Middle frontal gyrus (tissue), 1 donor: Measurements from ENCODE around the gene EIF3L.

Source experiments
- DNase-seq: peaks from one replicate; pipeline ENCODE4 v3.0.0-alpha.2; 2015; ENCODE audit warnings: low spot score; ENCODE audit errors: extremely low spot score

EIF3L gene

DNA sequence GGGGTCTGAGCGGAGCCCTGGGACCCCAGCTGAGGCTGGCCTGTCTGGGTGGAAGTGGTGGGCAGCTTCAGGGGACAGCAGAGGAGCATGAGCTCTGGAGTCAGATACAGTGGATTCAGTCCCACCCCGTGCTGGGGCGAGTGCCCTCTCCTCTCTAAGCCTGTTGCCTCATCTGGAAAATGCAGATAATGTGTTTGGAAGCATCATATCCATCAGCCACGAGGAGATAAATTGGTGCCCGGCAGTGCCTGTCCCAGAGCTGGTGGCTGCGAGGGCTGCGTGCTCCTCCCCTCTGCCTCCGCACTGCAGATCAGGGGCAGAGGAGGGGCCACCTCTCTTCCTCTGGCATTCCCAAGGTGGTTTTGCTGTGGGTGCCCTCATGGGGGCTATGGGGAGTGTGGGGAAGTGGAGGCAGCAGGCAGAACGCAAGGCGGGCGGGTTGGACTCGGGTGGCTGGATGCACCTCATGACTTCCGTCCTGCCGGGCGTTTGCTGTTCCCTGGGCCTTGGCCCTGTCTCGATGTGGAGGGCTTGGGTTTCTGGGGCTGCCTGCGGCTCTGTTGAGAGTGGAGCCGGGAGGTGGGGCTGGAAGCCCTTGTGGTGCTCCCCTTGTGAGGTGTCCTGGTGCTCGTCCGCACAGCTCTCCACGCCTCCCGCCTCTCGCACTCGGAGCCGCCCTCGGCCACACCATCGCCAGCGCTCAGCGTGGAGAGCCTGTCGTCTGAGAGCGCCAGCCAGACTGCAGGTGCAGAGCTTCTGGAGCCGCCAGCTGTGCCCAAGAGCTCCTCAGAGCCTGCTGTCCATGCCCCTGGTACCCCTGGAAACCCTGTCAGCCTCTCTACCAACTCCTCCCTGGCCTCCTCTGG, 77.8 kb downstream of the EIF3L start:
- no peak for DNase-seq

DNA sequence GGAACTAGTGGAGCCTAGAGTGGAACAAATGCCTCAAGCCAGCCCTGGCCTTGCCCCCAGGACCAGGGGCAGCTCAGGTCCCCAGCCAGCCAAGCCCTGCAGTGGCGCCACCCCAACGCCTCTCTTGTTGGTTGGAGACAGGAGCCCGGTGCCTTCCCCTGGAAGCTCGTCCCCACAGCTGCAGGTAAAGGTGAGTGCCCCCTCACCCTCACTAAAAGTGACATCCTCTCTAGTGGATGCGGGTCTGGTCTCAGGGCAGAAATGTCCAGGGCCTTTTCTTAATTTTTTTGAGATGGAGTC, 78.4 kb downstream of the EIF3L start:
- no peak for DNase-seq

DNA sequence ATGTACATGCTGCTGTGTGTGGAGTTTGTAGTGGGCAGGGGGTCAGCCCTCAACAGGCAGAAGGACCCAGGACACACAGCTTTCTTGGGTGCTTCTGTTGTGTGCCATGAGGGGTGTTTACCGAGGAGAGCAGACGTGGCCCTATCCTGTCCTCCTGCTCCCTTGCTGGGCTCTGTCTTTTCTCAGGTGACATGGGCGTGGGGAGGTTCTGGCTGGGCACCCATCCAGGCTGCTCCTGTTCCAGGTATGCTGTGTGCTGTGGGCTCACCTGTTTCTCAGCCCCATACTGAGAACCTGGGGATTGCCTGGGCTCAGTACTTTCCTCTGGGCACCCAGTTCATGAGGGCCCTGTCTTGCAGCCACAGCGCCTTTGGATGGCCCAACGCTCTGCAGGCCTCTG, 80.2 kb downstream of the EIF3L start:
- DNase-seq = no peak

DNA sequence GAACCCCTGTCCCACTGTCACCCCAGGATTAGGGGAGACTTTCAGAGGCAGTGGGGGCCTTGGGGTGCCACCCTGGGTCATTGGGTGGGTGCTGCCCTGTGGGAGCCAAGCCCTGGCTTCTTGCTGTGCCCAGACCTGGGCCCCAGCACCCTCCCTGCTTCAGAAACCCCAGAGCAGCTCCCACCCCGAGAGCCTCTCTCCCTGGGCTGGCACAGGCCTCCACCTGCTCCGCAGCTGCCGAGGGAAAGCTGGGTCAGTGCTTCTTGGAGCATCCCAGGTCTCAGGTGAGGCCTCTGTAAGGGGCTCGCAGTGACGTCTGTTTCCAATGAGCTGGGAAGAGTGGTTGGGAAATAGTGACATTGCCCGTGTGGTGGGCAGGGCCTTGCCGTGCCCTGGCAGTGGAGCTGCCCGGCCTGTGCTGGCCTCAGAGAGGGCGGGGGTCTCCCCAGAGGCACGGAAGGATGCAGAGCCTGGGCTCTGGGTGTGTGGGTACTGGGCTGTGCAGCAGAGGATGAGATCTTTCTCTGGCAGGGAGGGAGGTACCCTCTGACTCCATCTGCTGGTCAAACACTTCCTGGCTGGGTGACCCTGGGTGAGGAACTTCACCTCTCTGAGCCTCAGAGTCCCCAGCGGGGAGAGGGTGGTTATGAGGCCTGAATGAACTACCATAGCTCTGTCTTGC, 81.2 kb downstream of the EIF3L start:
- no peak for DNase-seq

DNA sequence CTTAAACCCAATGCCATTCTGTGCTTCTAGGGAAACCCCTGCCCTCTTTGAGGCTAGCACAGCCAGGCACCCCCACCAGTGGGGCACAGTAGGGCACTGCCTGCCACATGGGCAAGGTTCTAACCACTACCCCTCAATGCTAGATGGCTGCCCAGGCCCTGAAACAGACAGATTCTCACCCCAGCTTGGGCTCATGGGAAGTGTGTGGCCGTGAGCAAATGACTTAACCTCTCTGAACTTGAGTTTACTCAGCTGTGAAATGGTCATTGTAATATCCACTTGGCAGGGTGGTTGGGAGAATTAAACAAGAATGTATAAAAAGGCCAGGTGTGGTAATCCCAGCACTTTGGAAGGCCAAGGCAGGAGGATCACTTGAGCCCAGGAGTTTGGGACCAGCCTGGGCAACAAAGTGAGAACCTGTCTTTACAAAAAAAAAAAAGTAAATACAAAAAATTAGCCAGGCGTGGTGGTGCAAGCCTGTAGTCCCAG, 81.8 kb downstream of the EIF3L start:
- no peak for DNase-seq

DNA sequence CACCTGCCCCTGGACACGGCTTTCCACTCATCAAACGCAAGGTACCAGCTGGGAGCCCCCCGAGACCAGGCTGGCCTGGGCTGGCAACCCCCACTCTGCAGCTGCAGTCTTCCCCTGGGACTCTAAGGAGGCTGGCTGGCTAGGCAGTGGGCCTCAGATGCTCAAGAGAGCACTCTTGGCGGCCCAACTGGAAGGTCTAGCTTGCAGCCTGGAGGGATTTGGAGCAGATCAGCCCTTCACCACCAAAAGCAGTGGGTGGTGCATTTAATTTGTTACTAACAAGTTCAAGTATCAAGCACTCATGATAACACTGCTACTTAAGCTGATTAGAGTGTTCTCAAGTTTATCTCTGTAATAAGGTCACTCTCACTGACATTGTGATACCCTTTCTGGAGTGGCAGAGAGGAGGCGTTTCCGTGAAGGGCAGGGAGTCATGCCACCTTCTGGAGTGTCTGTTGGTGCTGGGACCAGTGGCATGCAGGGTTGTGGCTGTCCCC, 82.7 kb downstream of the EIF3L start:
- DNase-seq = no peak

DNA sequence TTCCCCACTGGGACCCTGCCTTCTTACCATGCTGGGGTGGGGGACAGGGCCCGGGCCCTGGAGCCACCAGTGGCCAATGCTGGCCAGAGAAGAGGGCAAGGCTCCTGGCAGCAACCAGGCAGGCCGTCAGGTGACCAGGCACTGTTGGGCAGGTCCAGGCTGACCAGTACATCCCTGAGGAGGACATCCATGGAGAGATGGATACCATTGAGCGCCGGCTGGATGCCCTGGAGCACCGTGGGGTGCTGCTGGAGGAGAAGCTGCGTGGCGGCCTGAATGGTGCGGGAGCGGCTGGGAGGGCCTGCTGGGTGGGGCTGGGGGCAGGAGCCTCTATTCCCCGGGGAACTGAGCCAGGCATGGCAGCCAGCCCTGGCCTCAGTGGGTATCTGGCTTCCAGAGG, 83.2 kb downstream of the EIF3L start:
- no peak for DNase-seq

DNA sequence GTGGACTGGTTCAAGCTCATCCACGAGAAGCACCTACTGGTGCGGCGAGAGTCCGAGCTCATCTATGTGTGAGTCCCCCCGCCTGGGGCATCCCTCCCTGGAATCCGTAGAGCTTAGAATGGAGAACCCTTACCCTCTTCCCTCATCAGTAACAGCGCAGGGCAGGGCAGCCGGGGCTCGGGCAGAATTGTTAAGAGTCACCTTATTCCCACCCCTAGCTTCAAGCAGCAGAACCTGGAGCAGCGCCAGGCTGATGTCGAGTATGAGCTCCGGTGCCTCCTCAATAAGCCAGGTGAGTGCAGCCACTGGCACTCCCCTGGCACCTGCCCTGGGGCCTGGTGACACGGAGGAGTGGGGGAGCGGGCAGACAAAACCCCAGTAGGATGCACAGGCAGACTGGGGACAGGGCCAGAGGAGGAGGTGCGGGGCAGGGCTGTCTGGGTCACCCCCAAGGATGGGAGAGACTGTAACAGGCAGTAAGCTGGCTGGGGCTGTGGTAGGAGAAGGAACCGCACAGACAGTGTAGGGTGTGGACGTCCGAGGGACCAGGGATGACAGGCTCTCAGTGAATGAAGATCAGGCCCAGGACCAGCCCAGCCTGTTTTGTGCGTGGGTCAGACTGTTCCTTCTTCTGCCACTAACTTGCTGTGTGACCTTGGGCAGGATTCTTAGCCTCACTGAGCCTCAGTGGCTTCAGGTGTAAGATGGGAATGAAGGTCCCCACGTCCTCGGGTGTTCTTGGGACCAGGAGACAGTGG, 83.8 kb downstream of the EIF3L start:
- DNase-seq = no peak

DNA sequence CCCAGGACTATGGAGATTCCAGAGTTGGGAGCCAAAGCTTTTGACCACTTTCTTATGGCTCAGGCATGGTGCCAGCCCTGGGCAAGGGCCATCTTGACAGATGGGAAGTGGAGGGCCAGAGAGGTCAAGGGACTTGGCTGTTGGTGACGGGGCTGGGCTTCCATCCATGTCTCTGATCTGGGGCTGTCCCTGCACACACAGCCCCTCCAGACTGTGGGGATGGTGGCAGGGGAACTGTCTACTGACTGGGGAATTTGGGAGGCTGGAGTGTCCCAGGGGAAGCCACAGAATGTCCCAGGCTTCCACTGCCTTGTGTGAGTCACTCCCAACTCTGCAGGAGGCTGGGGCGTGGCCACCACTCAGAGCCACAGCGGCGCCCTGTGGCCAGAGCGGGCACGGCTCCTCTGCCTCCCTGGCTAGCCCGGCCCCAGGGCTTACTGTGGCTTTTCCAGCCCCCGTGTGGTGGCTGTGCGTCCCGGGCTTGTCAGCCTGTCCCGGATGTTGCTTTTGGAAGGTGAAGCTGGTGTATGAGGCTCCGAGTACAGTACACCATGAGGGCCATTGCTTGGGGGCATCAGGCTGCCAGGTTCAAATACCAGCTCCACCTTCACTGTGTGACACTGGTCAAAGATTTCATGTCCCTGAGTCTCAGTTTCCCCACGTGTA, 84.6 kb downstream of the EIF3L start:
- DNase-seq = peak; percentile 63
